GM12878 (cell line): Measurements from ENCODE around the gene ZNF592. TPM values are rescaled to one million over a fixed set of nuclear protein-coding genes. Genes with fewer than 3 reads are reported as not detected.

Source experiments
- BRCA1 ChIP-seq: IDR thresholded peaks from 2 replicates; pipeline ENCODE4 v1.6.1; 2011; ENCODE audit warnings: low read depth, low read length, improper control_type of control experiment
- CREM ChIP-seq: IDR thresholded peaks from 2 replicates; pipeline ENCODE4 v1.6.1; 2014; ENCODE audit warnings: antibody characterized with exemption, low read depth
- HCFC1 ChIP-seq: fragments of 150-350 bp; IDR thresholded peaks from 2 replicates; pipeline ENCODE4 v1.6.1; 2014; ENCODE audit warnings: low read length
- IKZF1 ChIP-seq: fragments of 450-650 bp; conservative IDR thresholded peaks from 2 replicates; pipeline ENCODE4 v1.6.1; 2017; ENCODE audit warnings: antibody characterized with exemption, mild to moderate bottlenecking
- JUND ChIP-seq: IDR thresholded peaks from 2 replicates; pipeline ENCODE4 v1.6.1; 2012; ENCODE audit warnings: low read depth, mild to moderate bottlenecking, low read length, improper control_type of control experiment, moderate library complexity
- MXI1 ChIP-seq: fragments of 150-350 bp; IDR thresholded peaks from 2 replicates; pipeline ENCODE4 v1.6.1; 2011; ENCODE audit warnings: low read depth, mild to moderate bottlenecking, inconsistent platforms, low read length, improper control_type of control experiment
- NFYB ChIP-seq: IDR thresholded peaks from 2 replicates; pipeline ENCODE4 v1.6.1; 2011; ENCODE audit warnings: low read depth, mild to moderate bottlenecking, low read length, improper control_type of control experiment, moderate library complexity; ENCODE audit not compliant: insufficient read depth
- PML ChIP-seq: IDR thresholded peaks from 2 replicates; pipeline ENCODE4 v1.6.1; 2012; ENCODE audit warnings: low read length, inconsistent platforms
- RCOR1 ChIP-seq: conservative IDR thresholded peaks from 2 replicates; pipeline ENCODE4 v1.6.1; 2012; ENCODE audit warnings: low read depth, low read length, improper control_type of control experiment
- SMC3 ChIP-seq: IDR thresholded peaks from 2 replicates; pipeline ENCODE4 v1.6.1; 2011; ENCODE audit warnings: low read length, improper control_type of control experiment, borderline replicate concordance
- SUPT20H ChIP-seq: IDR thresholded peaks from 2 replicates; pipeline ENCODE4 v1.6.1; 2011; ENCODE audit warnings: low read depth, mild to moderate bottlenecking, low read length, moderate library complexity, borderline replicate concordance; ENCODE audit not compliant: control insufficient read depth
- ZSCAN29 ChIP-seq: fragments of 450-650 bp; IDR thresholded peaks from 2 replicates; pipeline ENCODE4 v1.6.1; 2017; ENCODE audit warnings: mild to moderate bottlenecking, moderate library complexity
- polyA plus RNA-seq, 11 experiments: library from polyadenylated mRNA; depleted of rRNA in 4 of 11; unstranded in 6 of 11; stranded (reverse) in 5 of 11; fragments of >200 nt; fragmentation: Nextera tagmentation in 4 of 11; fragmentation: Illumina TruSeq in 1 of 11; extraction: Ambion mirVana in 4 of 11; extraction: Trizol in 1 of 11; gene quantifications; 1 replicate in 1 of 11; 2 replicates in 10 of 11; pipeline versions ENCODE4 v1.2.1 to v1.2.3, GENCODE V29; 2011 to 2016; ENCODE audit warnings: inconsistent platforms in 2 of 11, missing spikeins in 2 of 11, low read depth in 1 of 11
- total RNA-seq, 4 experiments: library from RNA; depleted of rRNA in 3 of 4; stranded (reverse); fragments of >200 nt in 3 of 4; fragmentation: Illumina TruSeq in 1 of 4; extraction: Trizol in 1 of 4; gene quantifications; 2 replicates each; pipeline versions ENCODE4 v1.2.1 to v1.2.3, GENCODE V29; 2013 to 2021
- TF ChIP-seq, protein P1 (sequence below): fragments of 450-650 bp; IDR thresholded peaks from 2 replicates; pipeline ENCODE4 v1.6.1; 2017; ENCODE audit warnings: mild to moderate bottlenecking, moderate library complexity
- TF ChIP-seq, protein P2 (sequence below): fragments of 450-650 bp; IDR thresholded peaks from 2 replicates; pipeline ENCODE4 v1.6.1; 2018; ENCODE audit warnings: mild to moderate bottlenecking, low read depth, moderate library complexity; ENCODE audit not compliant: partially characterized antibody

The ZNF592 gene
- total and polyA plus RNA-seq, 10 of the 15 experiments (the other 5 are each of a cell fraction or from before 2014, with no cell fraction given): 0.95 to 23.7 (median 8.6) TPM

DNA sequence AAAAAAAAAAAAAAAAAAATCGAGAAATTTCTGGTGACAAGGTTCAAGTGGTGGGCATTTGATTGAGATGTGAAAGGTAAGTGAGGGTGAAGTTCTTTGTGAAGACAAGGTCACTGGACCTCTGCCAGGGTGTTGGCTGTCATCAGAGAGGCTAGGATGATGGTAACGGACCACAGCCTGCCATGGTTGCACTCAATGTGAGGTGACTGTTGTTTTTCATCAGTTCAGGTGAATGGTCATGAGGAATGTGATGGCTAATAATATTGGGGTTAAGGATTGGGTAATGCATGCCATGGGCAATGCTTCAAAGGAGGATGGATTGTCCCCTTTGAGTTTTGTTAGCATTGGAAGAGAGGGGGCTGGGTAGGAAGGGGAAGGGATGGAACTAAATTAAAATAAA is 64.5 kb downstream of the ZNF592 start (continued):
- TF ChIP-seq, protein P1, sequence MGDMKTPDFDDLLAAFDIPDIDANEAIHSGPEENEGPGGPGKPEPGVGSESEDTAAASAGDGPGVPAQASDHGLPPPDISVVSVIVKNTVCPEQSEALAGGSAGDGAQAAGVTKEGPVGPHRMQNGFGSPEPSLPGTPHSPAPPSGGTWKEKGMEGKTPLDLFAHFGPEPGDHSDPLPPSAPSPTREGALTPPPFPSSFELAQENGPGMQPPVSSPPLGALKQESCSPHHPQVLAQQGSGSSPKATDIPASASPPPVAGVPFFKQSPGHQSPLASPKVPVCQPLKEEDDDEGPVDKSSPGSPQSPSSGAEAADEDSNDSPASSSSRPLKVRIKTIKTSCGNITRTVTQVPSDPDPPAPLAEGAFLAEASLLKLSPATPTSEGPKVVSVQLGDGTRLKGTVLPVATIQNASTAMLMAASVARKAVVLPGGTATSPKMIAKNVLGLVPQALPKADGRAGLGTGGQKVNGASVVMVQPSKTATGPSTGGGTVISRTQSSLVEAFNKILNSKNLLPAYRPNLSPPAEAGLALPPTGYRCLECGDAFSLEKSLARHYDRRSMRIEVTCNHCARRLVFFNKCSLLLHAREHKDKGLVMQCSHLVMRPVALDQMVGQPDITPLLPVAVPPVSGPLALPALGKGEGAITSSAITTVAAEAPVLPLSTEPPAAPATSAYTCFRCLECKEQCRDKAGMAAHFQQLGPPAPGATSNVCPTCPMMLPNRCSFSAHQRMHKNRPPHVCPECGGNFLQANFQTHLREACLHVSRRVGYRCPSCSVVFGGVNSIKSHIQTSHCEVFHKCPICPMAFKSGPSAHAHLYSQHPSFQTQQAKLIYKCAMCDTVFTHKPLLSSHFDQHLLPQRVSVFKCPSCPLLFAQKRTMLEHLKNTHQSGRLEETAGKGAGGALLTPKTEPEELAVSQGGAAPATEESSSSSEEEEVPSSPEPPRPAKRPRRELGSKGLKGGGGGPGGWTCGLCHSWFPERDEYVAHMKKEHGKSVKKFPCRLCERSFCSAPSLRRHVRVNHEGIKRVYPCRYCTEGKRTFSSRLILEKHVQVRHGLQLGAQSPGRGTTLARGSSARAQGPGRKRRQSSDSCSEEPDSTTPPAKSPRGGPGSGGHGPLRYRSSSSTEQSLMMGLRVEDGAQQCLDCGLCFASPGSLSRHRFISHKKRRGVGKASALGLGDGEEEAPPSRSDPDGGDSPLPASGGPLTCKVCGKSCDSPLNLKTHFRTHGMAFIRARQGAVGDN: no peak
- no peak for TF ChIP-seq IKZF1
- TF ChIP-seq, protein P2, sequence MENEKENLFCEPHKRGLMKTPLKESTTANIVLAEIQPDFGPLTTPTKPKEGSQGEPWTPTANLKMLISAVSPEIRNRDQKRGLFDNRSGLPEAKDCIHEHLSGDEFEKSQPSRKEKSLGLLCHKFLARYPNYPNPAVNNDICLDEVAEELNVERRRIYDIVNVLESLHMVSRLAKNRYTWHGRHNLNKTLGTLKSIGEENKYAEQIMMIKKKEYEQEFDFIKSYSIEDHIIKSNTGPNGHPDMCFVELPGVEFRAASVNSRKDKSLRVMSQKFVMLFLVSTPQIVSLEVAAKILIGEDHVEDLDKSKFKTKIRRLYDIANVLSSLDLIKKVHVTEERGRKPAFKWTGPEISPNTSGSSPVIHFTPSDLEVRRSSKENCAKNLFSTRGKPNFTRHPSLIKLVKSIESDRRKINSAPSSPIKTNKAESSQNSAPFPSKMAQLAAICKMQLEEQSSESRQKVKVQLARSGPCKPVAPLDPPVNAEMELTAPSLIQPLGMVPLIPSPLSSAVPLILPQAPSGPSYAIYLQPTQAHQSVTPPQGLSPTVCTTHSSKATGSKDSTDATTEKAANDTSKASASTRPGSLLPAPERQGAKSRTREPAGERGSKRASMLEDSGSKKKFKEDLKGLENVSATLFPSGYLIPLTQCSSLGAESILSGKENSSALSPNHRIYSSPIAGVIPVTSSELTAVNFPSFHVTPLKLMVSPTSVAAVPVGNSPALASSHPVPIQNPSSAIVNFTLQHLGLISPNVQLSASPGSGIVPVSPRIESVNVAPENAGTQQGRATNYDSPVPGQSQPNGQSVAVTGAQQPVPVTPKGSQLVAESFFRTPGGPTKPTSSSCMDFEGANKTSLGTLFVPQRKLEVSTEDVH: no peak
- TF ChIP-seq SMC3: no peak
- TF ChIP-seq JUND: no peak
- TF ChIP-seq RCOR1: no peak
- TF ChIP-seq NFYB: no peak
- TF ChIP-seq MXI1: no peak
- TF ChIP-seq HCFC1: no peak
- TF ChIP-seq PML: no peak
- TF ChIP-seq SUPT20H: no peak
- TF ChIP-seq ZSCAN29: no peak
- TF ChIP-seq BRCA1: no peak
- no peak for TF ChIP-seq CREM
